Neutrophil (primary cell): Measurements from ENCODE around the gene ZNF101.
A peak's percentile ranks its signal among the peaks of the same experiment; 100 is the strongest.

Experiments
- H3K27ac ChIP-seq: fragments of 200-600 bp; sonication (generic); 2 replicates; pipeline ENCODE4 v1.5.1; 2016; ENCODE audit warnings: mild to moderate bottlenecking, moderate library complexity
- H3K27me3 ChIP-seq: fragments of 200-600 bp; sonication (generic); 2 replicates; pipeline ENCODE4 v1.6.0; 2016; ENCODE audit warnings: mild to moderate bottlenecking
- H3K36me3 ChIP-seq: fragments of 200-600 bp; sonication (generic); 2 replicates; pipeline ENCODE4 v1.5.1; 2017
- H3K4me1 ChIP-seq, 2 experiments: fragments of 200-600 bp in 1 of 2; sonication (generic) in 1 of 2; 1 replicate in 1 of 2; 2 replicates in 1 of 2; pipeline versions ENCODE4 v1.5.1 to v1.6.1; 2013 to 2016; ENCODE audit warnings: low read depth in 1 of 2, low read length in 1 of 2, mild to moderate bottlenecking in 1 of 2, moderate library complexity in 1 of 2; ENCODE audit not compliant: control insufficient read depth in 1 of 2, insufficient read depth in 1 of 2
- H3K4me3 ChIP-seq, 2 experiments: fragments of 200-600 bp in 1 of 2; sonication (generic) in 1 of 2; 1 replicate in 1 of 2; 2 replicates in 1 of 2; pipeline ENCODE4 v1.5.1; 2013 to 2016; ENCODE audit warnings: low read depth in 1 of 2, low read length in 1 of 2, mild to moderate bottlenecking in 1 of 2, moderate library complexity in 1 of 2
- H3K9me3 ChIP-seq: fragments of 200-600 bp; sonication (generic); 2 replicates; pipeline ENCODE4 v1.5.1; 2016
- CTCF ChIP-seq: fragments of 200-600 bp; sonication (generic); IDR thresholded peaks from 2 replicates; pipeline ENCODE4 v1.5.1; 2016; ENCODE audit warnings: antibody characterized with exemption

ZNF101 gene

GRCh38 chr19:19644054-19644388 is 24.6 kb upstream of the ZNF101 start:
- Histone ChIP-seq H3K27me3 (no peaks in the 10 kb centered on the region), H3K4me3 (peak overlapping the region; percentile 74 to 97), H3K27ac (peak overlapping the region; percentile 100), H3K36me3 (peaks cover 74% of the 10 kb centered on the region), H3K4me1 (peaks cover 39 to 41% of the 10 kb centered on the region in 2 experiments), H3K9me3 (no peaks in the 10 kb centered on the region)
- no peak for TF ChIP-seq CTCF

- Histone ChIP-seq H3K36me3 (peaks cover 68% of the 10 kb centered on the region), H3K4me1 (peaks cover 30 to 31% of the 10 kb centered on the region in 2 experiments), H3K4me3 (no peak overlapping the region), H3K27me3 (no peaks in the 10 kb centered on the region), H3K9me3 (no peaks in the 10 kb centered on the region), H3K27ac (no peak overlapping the region)
- no peak for TF ChIP-seq CTCF
Measured at GRCh38 chr19:19645233-19645870, 23.3 kb upstream of the ZNF101 start.

- Histone ChIP-seq H3K27ac (no peak overlapping the region), H3K9me3 (no peaks in the 10 kb centered on the region), H3K4me1 (peaks cover 14 to 15% of the 10 kb centered on the region in 2 experiments), H3K27me3 (no peaks in the 10 kb centered on the region), H3K4me3 (no peak overlapping the region), H3K36me3 (peaks cover 65% of the 10 kb centered on the region)
- no peak for TF ChIP-seq CTCF
Measured at GRCh38 chr19:19647037-19647835, 21.4 kb upstream of the ZNF101 start.

- H3K4me3 ChIP-seq = no peak overlapping the region
- no peak overlapping the region for H3K27ac ChIP-seq
- peaks cover 83% of the 10 kb centered on the region for H3K36me3 ChIP-seq
- H3K27me3 ChIP-seq = no peaks in the 10 kb centered on the region
- H3K4me1 ChIP-seq = peaks cover 6 to 7% of the 10 kb centered on the region in 2 experiments
- H3K9me3 ChIP-seq = no peaks in the 10 kb centered on the region
- no peak for TF ChIP-seq CTCF
Measured at GRCh38 chr19:19649155-19649554, 19.5 kb upstream of the ZNF101 start.

GRCh38 chr19:19649580-19649995 is 19.1 kb upstream of the ZNF101 start:
- H3K27ac ChIP-seq = no peak overlapping the region
- peaks cover 6% of the 10 kb centered on the region in 2 experiments for H3K4me1 ChIP-seq
- peaks cover 83% of the 10 kb centered on the region for H3K36me3 ChIP-seq
- no peak for TF ChIP-seq CTCF
- H3K27me3 ChIP-seq = no peaks in the 10 kb centered on the region
- no peak overlapping the region for H3K4me3 ChIP-seq
- H3K9me3 ChIP-seq = no peaks in the 10 kb centered on the region
